Aorta (tissue), 5 donors: ENCODE data around the gene PLXND1. TPM values are rescaled to one million over a fixed set of nuclear protein-coding genes. Genes with fewer than 3 reads are reported as not detected.

Source experiments
- ATAC-seq: fragments of 200-7000 bp; cut with Tn5 transposase; one replicate; pipeline ENCODE4 v1.9.1; 2022; ENCODE audit warnings: moderate library complexity; ENCODE audit not compliant: low FRiP score
- DNase-seq, 2 donors: peaks; one replicate each; pipeline ENCODE4 v3.0.0-alpha.2; 2020
- H3K27ac ChIP-seq, 2 donors: one replicate each; pipeline ENCODE4 v1.5.1; 2013; ENCODE audit warnings: low read length in 2 of 2, mild to moderate bottlenecking in 2 of 2, moderate library complexity in 2 of 2, control low read depth in 1 of 2, inconsistent platforms in 1 of 2, low read depth in 1 of 2
- H3K27me3 ChIP-seq, 2 donors: one replicate each; pipeline ENCODE4 v1.6.1; 2013; ENCODE audit warnings: control low read depth in 1 of 2, low read length in 1 of 2, mild to moderate bottlenecking in 1 of 2, moderate library complexity in 1 of 2; ENCODE audit not compliant: insufficient read depth in 2 of 2, control insufficient read depth in 1 of 2
- H3K36me3 ChIP-seq, 2 donors: one replicate each; pipeline ENCODE4 v1.6.1; 2013; ENCODE audit warnings: control low read depth in 1 of 2, low read length in 1 of 2, mild to moderate bottlenecking in 1 of 2; ENCODE audit not compliant: insufficient read depth in 2 of 2, control insufficient read depth in 1 of 2
- H3K4me1 ChIP-seq, 2 donors: one replicate each; pipeline ENCODE4 v1.6.1; 2013; ENCODE audit warnings: low read length in 2 of 2, control low read depth in 1 of 2, mild to moderate bottlenecking in 1 of 2, moderate library complexity in 1 of 2; ENCODE audit not compliant: insufficient read depth in 2 of 2, control insufficient read depth in 1 of 2
- H3K4me3 ChIP-seq, 2 donors: one replicate each; pipeline ENCODE4 v1.5.1; 2013; ENCODE audit warnings: low read length in 2 of 2, control low read depth in 1 of 2, mild to moderate bottlenecking in 1 of 2
- H3K9me3 ChIP-seq: one replicate; pipeline ENCODE4 v1.6.1; 2013; ENCODE audit warnings: mild to moderate bottlenecking, low read length; ENCODE audit not compliant: control insufficient read depth
- WGBS, 2 donors: extraction: QIAGEN DNeasy Blood & Tissue Kit; methylation state at CpG; one replicate each; pipeline ENCODE4 v1.1.7; 2013; 5-methylcytosine and 5-hydroxymethylcytosine counted together
- intact Hi-C, 2 donors: fragments of 100-400 bp; cut with DNase I; formaldehyde crosslinking; loops; one replicate each; pipeline versions ENCODE4 v1.14.2 to v1.15.0; 2022
- polyA plus RNA-seq, 2 donors: library from polyadenylated mRNA; stranded (reverse); fragments of 200-250 nt; gene quantifications; one replicate each; pipeline ENCODE4 v1.2.3, GENCODE V29; 2013
- total RNA-seq, 2 donors: library from RNA; stranded (reverse); fragmentation: NEBNext Ultra II Directional; extraction: Animal tissue kit (Norgen Biotek cat#: 25700); gene quantifications; one replicate each; pipeline ENCODE4 v1.2.1, GENCODE V29; 2021
- donor health status: healthy with polysubstance abuse.
- donor health status: Bipolar disorder and iron deficiency.
- donor health status: DM: no; HTN: no; CAD: no.
- donor health status: DM: no; HTN: no; CAD: no.
- donor health status: DM: yes; HTN: yes; CAD: no.

The PLXND1 gene
- total and polyA plus RNA-seq, 4 donors = 55.5 to 358 (median 163) TPM

GRCh38 chr3:129534428-129535027 is 71.9 kb downstream of the PLXND1 start:
- 92 to 93% methylated on average over 4 of the region's 4 CpGs for WGBS, 2 donors

GRCh38 chr3:129533406-129533805 is 73.1 kb downstream of the PLXND1 start:
- 95 to 96% methylated on average over 16 of the region's 16 CpGs for WGBS, 2 donors
- intact Hi-C loops = no loop called here

More at GRCh38 chr3:129534428-129535027, 71.9 kb downstream of the PLXND1 start:
- no peaks in the 10 kb centered on the region for H3K27me3 ChIP-seq
- H3K27ac ChIP-seq = no peak overlapping the region
- no peaks in the 10 kb centered on the region for H3K4me1 ChIP-seq
- H3K36me3 ChIP-seq = no peaks in the 10 kb centered on the region
- intact Hi-C loops = no loop called here
- no peak for DNase-seq
- H3K4me3 ChIP-seq = no peak overlapping the region
- no peaks in the 10 kb centered on the region for H3K9me3 ChIP-seq
- ATAC-seq = no peak

GRCh38 chr3:129532261-129532660 is 74.2 kb downstream of the PLXND1 start:
- WGBS, 2 donors = 96 to 97% methylated on average over 20 of the region's 20 CpGs
- no peak overlapping the region for H3K4me3 ChIP-seq
- ATAC-seq (no peak), DNase-seq (no peak)
- H3K27me3 ChIP-seq = no peaks in the 10 kb centered on the region
- H3K36me3 ChIP-seq = no peaks in the 10 kb centered on the region
- no peaks in the 10 kb centered on the region for H3K9me3 ChIP-seq
- intact Hi-C loops = no loop called here
- no peaks in the 10 kb centered on the region for H3K4me1 ChIP-seq
- no peak overlapping the region for H3K27ac ChIP-seq

More at GRCh38 chr3:129533406-129533805, 73.1 kb downstream of the PLXND1 start:
- no peaks in the 10 kb centered on the region for H3K9me3 ChIP-seq
- no peaks in the 10 kb centered on the region for H3K27me3 ChIP-seq
- ATAC-seq (no peak), DNase-seq (no peak)
- H3K4me1 ChIP-seq = no peaks in the 10 kb centered on the region
- H3K4me3 ChIP-seq = no peak overlapping the region
- no peaks in the 10 kb centered on the region for H3K36me3 ChIP-seq
- no peak overlapping the region for H3K27ac ChIP-seq

DNA sequence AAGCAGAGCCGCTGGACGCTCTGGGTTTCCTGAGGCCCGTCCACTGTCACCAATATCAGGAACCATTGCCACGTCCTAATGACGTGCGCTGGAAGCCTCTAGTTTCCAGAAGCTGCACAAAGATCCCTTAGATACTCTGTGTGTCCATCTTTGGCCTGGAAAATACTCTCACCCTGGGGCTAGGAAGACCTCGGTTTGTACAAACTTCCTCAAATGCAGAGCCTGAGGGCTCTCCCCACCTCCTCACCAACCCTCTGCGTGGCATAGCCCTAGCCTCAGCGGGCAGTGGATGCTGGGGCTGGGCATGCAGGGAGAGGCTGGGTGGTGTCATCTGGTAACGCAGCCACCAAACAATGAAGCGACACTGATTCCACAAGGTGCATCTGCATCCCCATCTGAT is 74.8 kb downstream of the PLXND1 start:
- Histone ChIP-seq H3K27me3 (no peaks in the 10 kb centered on the region), H3K36me3 (no peaks in the 10 kb centered on the region), H3K27ac (no peak overlapping the region), H3K4me3 (no peak overlapping the region), H3K4me1 (no peaks in the 10 kb centered on the region), H3K9me3 (no peaks in the 10 kb centered on the region)
- no peak for ATAC-seq
- DNase-seq = no peak
- WGBS, 2 donors = 95 to 98% methylated on average over 11 of the region's 11 CpGs
- intact Hi-C loops = no loop called here

- H3K27ac ChIP-seq = no peak overlapping the region
- DNase-seq (no peak), ATAC-seq (no peak)
- H3K9me3 ChIP-seq = no peaks in the 10 kb centered on the region
- no peak overlapping the region for H3K4me3 ChIP-seq
- 96 to 98% methylated on average over 13 of the region's 13 CpGs for WGBS, 2 donors
- intact Hi-C loops = no loop called here
- H3K4me1 ChIP-seq = no peaks in the 10 kb centered on the region
- H3K27me3 ChIP-seq = no peaks in the 10 kb centered on the region
- H3K36me3 ChIP-seq = no peaks in the 10 kb centered on the region
These were observed 75.7 kb downstream of the PLXND1 start for GRCh38 chr3:129530821-129531220.

- no peak overlapping the region for H3K4me3 ChIP-seq
- no peak for ATAC-seq
- H3K36me3 ChIP-seq = no peaks in the 10 kb centered on the region
- H3K27me3 ChIP-seq = no peaks in the 10 kb centered on the region
- no peak overlapping the region for H3K27ac ChIP-seq
- no peak for DNase-seq
- H3K4me1 ChIP-seq = no peaks in the 10 kb centered on the region
- WGBS, 2 donors = 38 to 46% methylated on average over 4 to 6 of the region's 6 CpGs
- H3K9me3 ChIP-seq = no peaks in the 10 kb centered on the region
- intact Hi-C loops = no loop called here
These were observed 76.2 kb downstream of the PLXND1 start for GRCh38 chr3:129530251-129530791.

DNA sequence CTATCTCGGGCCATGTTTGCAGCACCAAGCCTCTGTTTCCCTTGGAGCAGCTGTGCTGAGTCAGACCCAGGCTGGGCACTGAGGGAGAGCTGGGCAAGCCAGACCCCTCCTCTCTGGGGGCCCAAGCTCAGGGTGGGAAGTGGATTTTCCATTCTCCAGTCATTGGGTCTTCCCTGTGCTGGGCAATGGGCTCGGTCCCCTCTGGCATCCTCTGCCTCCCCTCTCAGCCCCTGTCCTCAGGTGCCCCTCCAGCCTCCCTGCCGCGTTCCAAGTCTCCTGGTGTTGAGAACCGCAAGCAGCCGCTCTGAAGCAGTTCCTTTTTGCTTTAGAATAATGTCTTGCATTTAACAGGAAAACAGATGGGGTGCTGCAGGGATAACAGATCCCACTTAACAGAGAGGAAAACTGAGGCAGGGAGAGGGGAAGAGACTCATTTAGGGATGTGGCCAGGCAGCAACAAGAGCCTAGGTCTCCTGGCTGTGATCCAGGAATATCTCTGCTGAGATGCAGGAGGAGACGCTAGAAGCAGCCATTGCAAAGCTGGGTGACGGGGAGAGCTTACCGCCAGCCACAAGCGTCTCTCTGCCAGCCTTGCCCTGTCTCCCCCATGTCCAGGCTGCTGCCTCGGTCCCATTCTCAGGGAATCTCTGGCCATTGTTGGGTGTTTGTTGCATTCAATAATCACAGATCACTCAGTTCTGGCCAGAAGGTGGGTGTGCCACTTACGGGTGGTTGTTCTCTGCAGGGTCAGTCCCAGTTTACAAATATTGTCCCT is 76.9 kb downstream of the PLXND1 start:
- ATAC-seq = no peak

DNA sequence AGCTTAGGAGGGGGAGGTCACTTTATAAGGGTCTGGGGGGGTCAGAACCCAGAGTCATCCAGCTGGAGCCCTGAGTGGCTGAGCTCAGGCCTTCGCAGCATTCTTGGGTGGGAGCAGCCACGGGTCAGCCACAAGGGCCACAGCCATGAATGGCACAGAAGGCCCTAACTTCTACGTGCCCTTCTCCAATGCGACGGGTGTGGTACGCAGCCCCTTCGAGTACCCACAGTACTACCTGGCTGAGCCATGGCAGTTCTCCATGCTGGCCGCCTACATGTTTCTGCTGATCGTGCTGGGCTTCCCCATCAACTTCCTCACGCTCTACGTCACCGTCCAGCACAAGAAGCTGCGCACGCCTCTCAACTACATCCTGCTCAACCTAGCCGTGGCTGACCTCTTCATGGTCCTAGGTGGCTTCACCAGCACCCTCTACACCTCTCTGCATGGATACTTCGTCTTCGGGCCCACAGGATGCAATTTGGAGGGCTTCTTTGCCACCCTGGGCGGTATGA is 77.8 kb downstream of the PLXND1 start, which contains the start of gene RHO:
TSS of gene RHO (plus strand) at position 51 of the 512 bp plus-strand sequence. CDS start at position 146, 95 bp downstream.
- intact Hi-C loops = no loop called here
- no peaks in the 10 kb centered on the region for H3K27me3 ChIP-seq
- WGBS, 2 donors = 96 to 98% methylated on average over 18 of the region's 18 CpGs

More for the DNA sequence above, 76.9 kb downstream of the PLXND1 start:
- WGBS, 2 donors = 44 to 55% methylated on average over 12 of the region's 12 CpGs
- H3K27ac ChIP-seq = no peak overlapping the region
- H3K4me3 ChIP-seq = no peak overlapping the region
- H3K4me1 ChIP-seq = no peaks in the 10 kb centered on the region
- no peaks in the 10 kb centered on the region for H3K9me3 ChIP-seq
- no peaks in the 10 kb centered on the region for H3K36me3 ChIP-seq
- H3K27me3 ChIP-seq = no peaks in the 10 kb centered on the region
- intact Hi-C loops = no loop called here
- no peak for DNase-seq

More for the DNA sequence above, 77.8 kb downstream of the PLXND1 start, which contains the start of gene RHO:
- ATAC-seq = no peak
- H3K9me3 ChIP-seq = no peaks in the 10 kb centered on the region
- H3K27ac ChIP-seq = no peak within 1 kb of the TSS
- DNase-seq = no peak
- H3K4me3 ChIP-seq = no peak within 1 kb of the TSS
- no peaks in the 10 kb centered on the region for H3K36me3 ChIP-seq
- no peaks in the 10 kb centered on the region for H3K4me1 ChIP-seq
